HL-60 (cell line): ENCODE data around the gene SLAMF9.

Source experiments
- DNase-seq, 2 experiments: peaks; one replicate each; pipeline ENCODE4 v3.0.0-alpha.2; 2010 to 2020; ENCODE audit warnings: low read depth in 1 of 2, low spot score in 1 of 2
- H3K27ac ChIP-seq: fragments of 250-450 bp; sonication (Bioruptor Pico); replicated peaks from 2 replicates; pipeline ENCODE4 v1.5.1; 2020; ENCODE audit warnings: mild to moderate bottlenecking, moderate library complexity
- H3K27me3 ChIP-seq: fragments of 250-450 bp; sonication (Bioruptor Pico); 2 replicates; pipeline ENCODE4 v1.5.1; 2021; ENCODE audit warnings: mild to moderate bottlenecking, moderate library complexity; ENCODE audit not compliant: insufficient read depth, poor library complexity, severe bottlenecking
- H3K4me3 ChIP-seq: replicated peaks from 2 replicates; pipeline ENCODE4 v1.5.1; 2011; ENCODE audit warnings: mild to moderate bottlenecking, control low read depth, low read length; ENCODE audit not compliant: insufficient read depth
- GABPA ChIP-seq: IDR thresholded peaks from 2 replicates; pipeline ENCODE4 v1.6.1; 2012; ENCODE audit warnings: low read depth
- POLR2AphosphoS5 ChIP-seq: IDR thresholded peaks from 2 replicates; pipeline ENCODE4 v1.6.1; 2012; ENCODE audit warnings: low read depth
- SPI1 ChIP-seq: IDR thresholded peaks from 2 replicates; pipeline ENCODE4 v1.6.1; 2012; ENCODE audit warnings: low read depth, mild to moderate bottlenecking, borderline replicate concordance
- TF ChIP-seq, protein P1 (sequence below): IDR thresholded peaks from 2 replicates; pipeline ENCODE4 v1.6.1; 2012; ENCODE audit warnings: low read depth; ENCODE audit not compliant: insufficient replicate concordance
- TF ChIP-seq, protein P2 (sequence below): IDR thresholded peaks from one replicate; pipeline ENCODE4 v1.5.1; 2011; ENCODE audit warnings: low read length, control low read depth, inconsistent platforms; ENCODE audit not compliant: insufficient read depth

SLAMF9 gene

DNA sequence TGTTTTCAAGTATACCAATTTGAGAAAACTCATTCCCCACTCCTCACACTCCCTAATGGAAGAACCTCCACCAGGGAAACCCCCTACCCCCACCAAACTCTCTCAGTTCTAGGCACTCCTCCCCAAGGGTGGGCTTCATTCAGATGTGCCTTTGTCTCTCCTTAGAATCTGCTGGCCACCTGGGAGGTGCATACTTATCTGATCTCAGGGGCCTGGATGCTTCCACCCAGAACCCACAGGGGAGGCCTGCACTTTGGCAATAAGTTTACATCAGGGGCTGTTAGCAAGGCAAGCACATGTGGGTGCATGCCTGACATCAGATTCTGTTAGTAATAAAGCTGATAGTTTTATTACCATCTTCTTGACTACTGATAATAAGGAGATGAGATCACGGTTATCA lies 32.5 kb upstream of the SLAMF9 start:
- Histone ChIP-seq H3K27me3 (peaks cover 4% of the 10 kb centered on the region), H3K4me3 (no peak overlapping the region), H3K27ac (no peak overlapping the region)
- TF ChIP-seq, protein P1, sequence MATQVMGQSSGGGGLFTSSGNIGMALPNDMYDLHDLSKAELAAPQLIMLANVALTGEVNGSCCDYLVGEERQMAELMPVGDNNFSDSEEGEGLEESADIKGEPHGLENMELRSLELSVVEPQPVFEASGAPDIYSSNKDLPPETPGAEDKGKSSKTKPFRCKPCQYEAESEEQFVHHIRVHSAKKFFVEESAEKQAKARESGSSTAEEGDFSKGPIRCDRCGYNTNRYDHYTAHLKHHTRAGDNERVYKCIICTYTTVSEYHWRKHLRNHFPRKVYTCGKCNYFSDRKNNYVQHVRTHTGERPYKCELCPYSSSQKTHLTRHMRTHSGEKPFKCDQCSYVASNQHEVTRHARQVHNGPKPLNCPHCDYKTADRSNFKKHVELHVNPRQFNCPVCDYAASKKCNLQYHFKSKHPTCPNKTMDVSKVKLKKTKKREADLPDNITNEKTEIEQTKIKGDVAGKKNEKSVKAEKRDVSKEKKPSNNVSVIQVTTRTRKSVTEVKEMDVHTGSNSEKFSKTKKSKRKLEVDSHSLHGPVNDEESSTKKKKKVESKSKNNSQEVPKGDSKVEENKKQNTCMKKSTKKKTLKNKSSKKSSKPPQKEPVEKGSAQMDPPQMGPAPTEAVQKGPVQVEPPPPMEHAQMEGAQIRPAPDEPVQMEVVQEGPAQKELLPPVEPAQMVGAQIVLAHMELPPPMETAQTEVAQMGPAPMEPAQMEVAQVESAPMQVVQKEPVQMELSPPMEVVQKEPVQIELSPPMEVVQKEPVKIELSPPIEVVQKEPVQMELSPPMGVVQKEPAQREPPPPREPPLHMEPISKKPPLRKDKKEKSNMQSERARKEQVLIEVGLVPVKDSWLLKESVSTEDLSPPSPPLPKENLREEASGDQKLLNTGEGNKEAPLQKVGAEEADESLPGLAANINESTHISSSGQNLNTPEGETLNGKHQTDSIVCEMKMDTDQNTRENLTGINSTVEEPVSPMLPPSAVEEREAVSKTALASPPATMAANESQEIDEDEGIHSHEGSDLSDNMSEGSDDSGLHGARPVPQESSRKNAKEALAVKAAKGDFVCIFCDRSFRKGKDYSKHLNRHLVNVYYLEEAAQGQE = no peak
- no peak for TF ChIP-seq POLR2AphosphoS5
- TF ChIP-seq SPI1 = no peak
- TF ChIP-seq GABPA = no peak
- TF ChIP-seq, protein P2, sequence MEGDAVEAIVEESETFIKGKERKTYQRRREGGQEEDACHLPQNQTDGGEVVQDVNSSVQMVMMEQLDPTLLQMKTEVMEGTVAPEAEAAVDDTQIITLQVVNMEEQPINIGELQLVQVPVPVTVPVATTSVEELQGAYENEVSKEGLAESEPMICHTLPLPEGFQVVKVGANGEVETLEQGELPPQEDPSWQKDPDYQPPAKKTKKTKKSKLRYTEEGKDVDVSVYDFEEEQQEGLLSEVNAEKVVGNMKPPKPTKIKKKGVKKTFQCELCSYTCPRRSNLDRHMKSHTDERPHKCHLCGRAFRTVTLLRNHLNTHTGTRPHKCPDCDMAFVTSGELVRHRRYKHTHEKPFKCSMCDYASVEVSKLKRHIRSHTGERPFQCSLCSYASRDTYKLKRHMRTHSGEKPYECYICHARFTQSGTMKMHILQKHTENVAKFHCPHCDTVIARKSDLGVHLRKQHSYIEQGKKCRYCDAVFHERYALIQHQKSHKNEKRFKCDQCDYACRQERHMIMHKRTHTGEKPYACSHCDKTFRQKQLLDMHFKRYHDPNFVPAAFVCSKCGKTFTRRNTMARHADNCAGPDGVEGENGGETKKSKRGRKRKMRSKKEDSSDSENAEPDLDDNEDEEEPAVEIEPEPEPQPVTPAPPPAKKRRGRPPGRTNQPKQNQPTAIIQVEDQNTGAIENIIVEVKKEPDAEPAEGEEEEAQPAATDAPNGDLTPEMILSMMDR = no peak
- no peak for DNase-seq

DNA sequence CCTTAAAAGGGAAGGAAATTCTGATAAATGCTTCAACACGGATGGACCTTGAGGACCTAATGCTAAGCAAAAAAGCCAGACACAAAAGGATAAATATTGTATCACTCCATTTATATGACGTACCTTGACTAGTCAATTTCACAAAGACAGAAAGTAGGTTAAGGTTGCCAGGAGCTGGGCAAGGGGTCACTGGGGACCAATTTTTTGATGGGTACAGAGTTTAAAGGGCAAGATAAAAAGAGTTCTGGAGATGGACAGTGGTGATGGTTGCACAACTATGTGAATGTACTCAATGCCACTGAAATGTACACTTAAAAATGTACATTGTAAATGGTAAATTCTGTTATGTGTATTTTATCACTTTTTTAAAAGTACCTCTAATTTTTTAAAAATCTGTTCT lies 32.1 kb upstream of the SLAMF9 start:
- no peak overlapping the region for H3K27ac ChIP-seq
- H3K27me3 ChIP-seq = peaks cover 4% of the 10 kb centered on the region
- TF ChIP-seq POLR2AphosphoS5 (no peak), SPI1 (no peak), GABPA (no peak)
- TF ChIP-seq, protein P2 = no peak
- TF ChIP-seq, protein P1 = no peak
- H3K4me3 ChIP-seq = no peak overlapping the region
- no peak for DNase-seq

DNA sequence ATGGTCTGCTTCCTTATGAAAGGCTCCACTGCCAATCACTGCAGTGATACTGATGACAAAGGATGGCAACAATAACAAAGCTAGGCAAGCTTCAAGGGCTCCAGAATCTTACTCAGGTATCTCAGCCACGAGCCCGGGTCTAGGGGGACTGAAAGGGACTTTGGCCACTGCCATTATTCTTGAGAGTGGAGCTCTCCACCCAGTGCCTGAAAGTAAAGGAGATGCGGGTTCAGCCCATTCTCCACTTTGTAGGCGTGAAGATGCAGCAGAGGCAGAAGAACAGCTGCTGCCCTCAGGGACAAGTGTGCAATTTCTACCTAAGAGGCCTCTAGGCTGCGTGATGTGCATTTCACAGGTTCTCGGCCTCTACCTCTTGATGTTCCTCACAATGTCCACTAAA lies 31.4 kb upstream of the SLAMF9 start:
- DNase-seq = no peak
- TF ChIP-seq POLR2AphosphoS5 (no peak), GABPA (no peak), SPI1 (no peak)
- TF ChIP-seq, protein P1 = no peak
- TF ChIP-seq, protein P2 = no peak
- H3K27me3 ChIP-seq = peaks cover 4% of the 10 kb centered on the region
- H3K27ac ChIP-seq = no peak overlapping the region
- H3K4me3 ChIP-seq = no peak overlapping the region
